ENCODE measurements around the gene GJA10.
A peak's percentile ranks its signal among the peaks of the same experiment; 100 is the strongest.

GJA10 gene

DNA sequence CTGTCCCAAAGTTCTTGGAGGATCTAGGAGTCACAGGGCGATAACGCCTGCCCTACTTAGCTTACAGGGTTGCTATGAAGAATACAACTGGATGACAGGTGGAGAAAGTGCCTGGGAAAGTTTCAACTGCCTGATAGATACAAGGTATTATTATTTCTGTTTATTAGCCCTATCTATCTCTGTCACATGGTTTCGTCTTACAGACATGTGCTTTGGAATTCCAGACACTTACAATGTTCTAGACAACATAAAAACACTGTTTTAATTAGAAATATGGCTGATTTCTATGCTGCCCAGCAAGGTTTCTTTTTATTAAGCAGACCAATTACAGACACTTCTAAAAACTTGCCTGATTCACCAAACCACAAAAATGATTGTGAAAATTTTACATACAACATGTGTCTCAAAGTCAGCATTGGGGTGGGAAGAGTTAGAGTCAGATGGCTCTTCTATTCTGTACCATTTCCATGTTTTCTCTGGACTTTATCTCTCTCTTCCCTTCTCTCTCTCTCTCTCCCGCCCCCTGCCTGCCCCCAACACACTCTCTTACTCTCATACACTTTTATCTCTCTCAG lies 50.0 kb downstream of the GJA10 start:
- TF ChIP-seq, protein P1, sequence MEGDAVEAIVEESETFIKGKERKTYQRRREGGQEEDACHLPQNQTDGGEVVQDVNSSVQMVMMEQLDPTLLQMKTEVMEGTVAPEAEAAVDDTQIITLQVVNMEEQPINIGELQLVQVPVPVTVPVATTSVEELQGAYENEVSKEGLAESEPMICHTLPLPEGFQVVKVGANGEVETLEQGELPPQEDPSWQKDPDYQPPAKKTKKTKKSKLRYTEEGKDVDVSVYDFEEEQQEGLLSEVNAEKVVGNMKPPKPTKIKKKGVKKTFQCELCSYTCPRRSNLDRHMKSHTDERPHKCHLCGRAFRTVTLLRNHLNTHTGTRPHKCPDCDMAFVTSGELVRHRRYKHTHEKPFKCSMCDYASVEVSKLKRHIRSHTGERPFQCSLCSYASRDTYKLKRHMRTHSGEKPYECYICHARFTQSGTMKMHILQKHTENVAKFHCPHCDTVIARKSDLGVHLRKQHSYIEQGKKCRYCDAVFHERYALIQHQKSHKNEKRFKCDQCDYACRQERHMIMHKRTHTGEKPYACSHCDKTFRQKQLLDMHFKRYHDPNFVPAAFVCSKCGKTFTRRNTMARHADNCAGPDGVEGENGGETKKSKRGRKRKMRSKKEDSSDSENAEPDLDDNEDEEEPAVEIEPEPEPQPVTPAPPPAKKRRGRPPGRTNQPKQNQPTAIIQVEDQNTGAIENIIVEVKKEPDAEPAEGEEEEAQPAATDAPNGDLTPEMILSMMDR (IDR thresholded peaks at IDR 0.05; ENCODE audit: low read depth, low read length) = no peak
- in situ Hi-C loops (cut with HindIII; ENCODE audit: low sequenced_read_pairs) = no loop called here
- DNase-seq (ENCODE audit: low read depth, low spot score) = no peak

DNA sequence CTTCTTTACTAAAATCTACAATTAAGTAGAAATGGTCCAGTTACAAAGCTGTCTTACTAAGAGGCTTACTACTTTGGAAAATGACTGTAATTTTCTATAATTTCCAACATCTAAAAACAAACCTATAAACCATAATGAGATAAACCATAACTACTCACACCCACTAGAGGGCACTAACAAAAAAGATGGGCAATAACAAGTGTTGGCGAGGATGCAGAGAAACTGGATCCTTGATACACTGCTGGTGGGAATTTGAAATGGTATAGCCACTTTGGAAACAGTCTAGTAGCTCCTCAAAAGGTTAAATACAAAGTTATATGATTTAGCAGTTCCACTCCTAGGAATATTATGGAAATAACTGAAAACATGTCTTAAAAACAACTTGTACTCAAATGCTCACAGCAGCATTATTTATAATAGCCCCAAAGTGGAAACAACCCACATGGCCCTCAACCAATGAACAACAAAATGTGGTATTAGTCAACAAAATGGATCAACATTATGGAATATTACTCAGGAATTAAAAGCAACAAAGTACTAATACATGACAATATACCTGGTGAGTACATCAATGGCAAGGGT lies 50.6 kb downstream of the GJA10 start:
- in situ Hi-C loops (cut with HindIII; ENCODE audit: low sequenced_read_pairs) = no loop called here
- DNase-seq (ENCODE audit: low read depth, low spot score) = no peak
- no peak overlapping the region for H3K4me3 ChIP-seq (ENCODE audit: low read depth, low read length)
- TF ChIP-seq, protein P1 (IDR thresholded peaks at IDR 0.05; ENCODE audit: low read depth, low read length) = peak; percentile 36

More for the DNA sequence above, 50.0 kb downstream of the GJA10 start:
- no peak overlapping the region for H3K4me3 ChIP-seq (ENCODE audit: low read depth, low read length)
